ENCODE results near the gene KIFAP3. TPM values are rescaled to one million over a fixed set of nuclear protein-coding genes. Genes with fewer than 3 reads are reported as not detected.

The KIFAP3 gene
- total RNA-seq, 2 experiments from 2014 or later: 8.7 to 8.8 TPM

DNA sequence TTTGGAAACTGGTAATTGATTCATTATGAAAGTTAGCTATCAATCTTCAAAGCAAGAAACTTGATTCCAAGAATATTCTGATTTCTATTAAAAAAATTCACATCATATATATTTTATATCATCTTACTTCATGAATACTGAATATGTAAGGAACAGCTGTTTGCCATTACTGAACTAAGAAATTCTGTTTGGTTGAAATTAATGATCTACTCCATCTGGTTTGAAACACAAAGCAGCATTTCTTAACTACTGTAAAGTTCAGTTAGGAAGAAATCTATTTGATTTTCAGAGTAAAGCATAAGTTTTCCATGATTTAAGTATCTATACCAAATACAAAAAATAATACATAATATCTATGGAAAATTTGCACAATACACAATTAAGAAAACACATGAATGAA, 114.8 kb downstream of the KIFAP3 start:
- H3K4me1 Mint-ChIP-seq (ENCODE audit: low read depth): no peaks in the 10 kb centered on the region

DNA sequence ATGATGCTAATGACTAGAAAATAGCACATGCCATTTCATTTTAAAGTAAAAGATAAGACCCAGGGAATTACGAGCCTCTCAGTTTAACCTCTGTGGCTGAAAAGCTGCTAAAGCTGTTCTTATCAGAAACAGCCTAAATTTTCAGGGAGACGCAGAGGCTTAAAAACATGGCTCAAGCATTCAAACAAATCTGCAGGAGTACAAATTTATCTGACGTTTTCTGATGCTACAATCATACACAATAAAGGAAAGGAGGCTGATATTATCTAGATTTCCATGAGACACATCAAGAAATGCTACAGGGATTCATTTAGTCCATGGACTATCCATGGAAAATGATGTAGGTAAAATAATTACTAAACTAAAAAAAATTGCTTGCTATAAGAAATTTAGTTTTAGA, 115.5 kb downstream of the KIFAP3 start:
- no peaks in the 10 kb centered on the region for H3K4me1 Mint-ChIP-seq (ENCODE audit: low read depth)
- intact Hi-C loops (cut with micrococcal nuclease): no loop called here
- CTCF ChIA-PET: no interaction called here

More for the DNA sequence above, 114.8 kb downstream of the KIFAP3 start:
- Mint-ChIP-seq H3K9me3 (no peaks in the 10 kb centered on the region), H3K27ac (no peak overlapping the region), H3K4me3 (no peak overlapping the region), H3K27me3 (ENCODE audit: low read depth) (no peaks in the 10 kb centered on the region), H3K36me3 (ENCODE audit: low read depth) (no peaks in the 10 kb centered on the region)
- CTCF ChIA-PET: no interaction called here
- no peak for DNase-seq
- intact Hi-C loops (cut with micrococcal nuclease): no loop called here

GRCh38 chr1:169957884-169958283, 116.6 kb downstream of the KIFAP3 start:
- CTCF ChIA-PET: interaction anchor here (0.5 to 1.0 kb wide), 2 partner anchors 28 to 412 kb away, joined by 3 read pairs; no protein-coding TSS in a partner anchor
- no peak for DNase-seq
- no peaks in the 10 kb centered on the region for H3K9me3 Mint-ChIP-seq
- no peak overlapping the region for H3K27ac Mint-ChIP-seq
- no peak overlapping the region for H3K4me3 Mint-ChIP-seq
- H3K4me1 Mint-ChIP-seq (ENCODE audit: low read depth): no peaks in the 10 kb centered on the region
- peaks cover 2% of the 10 kb centered on the region for H3K36me3 Mint-ChIP-seq (ENCODE audit: low read depth)
- intact Hi-C loops (cut with micrococcal nuclease): no loop called here
- no peaks in the 10 kb centered on the region for H3K27me3 Mint-ChIP-seq (ENCODE audit: low read depth)

More for the DNA sequence above, 115.5 kb downstream of the KIFAP3 start:
- H3K4me3 Mint-ChIP-seq: no peak overlapping the region
- no peak overlapping the region for H3K27ac Mint-ChIP-seq
- no peaks in the 10 kb centered on the region for H3K9me3 Mint-ChIP-seq
- DNase-seq: no peak
- H3K36me3 Mint-ChIP-seq (ENCODE audit: low read depth): peaks cover 2% of the 10 kb centered on the region
- no peaks in the 10 kb centered on the region for H3K27me3 Mint-ChIP-seq (ENCODE audit: low read depth)

GRCh38 chr1:169951108-169951507, 123.4 kb downstream of the KIFAP3 start:
- DNase-seq: no peak
- CTCF ChIA-PET: no interaction called here

GRCh38 chr1:169949139-169949538, 125.4 kb downstream of the KIFAP3 start:
- Mint-ChIP-seq H3K9me3 (no peaks in the 10 kb centered on the region), H3K4me1 (ENCODE audit: low read depth) (no peaks in the 10 kb centered on the region), H3K27ac (no peak overlapping the region), H3K36me3 (ENCODE audit: low read depth) (peaks cover under 1% of the 10 kb centered on the region), H3K4me3 (no peak overlapping the region), H3K27me3 (ENCODE audit: low read depth) (no peaks in the 10 kb centered on the region)
- DNase-seq: no peak
- CTCF ChIA-PET: no interaction called here
- intact Hi-C loops (cut with micrococcal nuclease): no loop called here

More at GRCh38 chr1:169951108-169951507, 123.4 kb downstream of the KIFAP3 start:
- Mint-ChIP-seq H3K9me3 (no peaks in the 10 kb centered on the region), H3K4me3 (no peak overlapping the region), H3K36me3 (ENCODE audit: low read depth) (peaks cover 2% of the 10 kb centered on the region), H3K27ac (no peak overlapping the region), H3K27me3 (ENCODE audit: low read depth) (no peaks in the 10 kb centered on the region), H3K4me1 (ENCODE audit: low read depth) (no peaks in the 10 kb centered on the region)
- intact Hi-C loops (cut with micrococcal nuclease): no loop called here

GRCh38 chr1:169946206-169946605, 128.3 kb downstream of the KIFAP3 start:
- Mint-ChIP-seq H3K27me3 (ENCODE audit: low read depth) (no peaks in the 10 kb centered on the region), H3K27ac (no peak overlapping the region), H3K36me3 (ENCODE audit: low read depth) (no peaks in the 10 kb centered on the region), H3K4me1 (ENCODE audit: low read depth) (no peaks in the 10 kb centered on the region), H3K9me3 (no peaks in the 10 kb centered on the region), H3K4me3 (no peak overlapping the region)
- intact Hi-C loops (cut with micrococcal nuclease): no loop called here
- no peak for DNase-seq
- CTCF ChIA-PET: no interaction called here

- no peaks in the 10 kb centered on the region for H3K36me3 Mint-ChIP-seq (ENCODE audit: low read depth)
- no peaks in the 10 kb centered on the region for H3K9me3 Mint-ChIP-seq
- CTCF ChIA-PET: no interaction called here
- no peak overlapping the region for H3K4me3 Mint-ChIP-seq
- H3K4me1 Mint-ChIP-seq (ENCODE audit: low read depth): no peaks in the 10 kb centered on the region
- DNase-seq: no peak
- no peak overlapping the region for H3K27ac Mint-ChIP-seq
- intact Hi-C loops (cut with micrococcal nuclease): no loop called here
- H3K27me3 Mint-ChIP-seq (ENCODE audit: low read depth): no peaks in the 10 kb centered on the region
These were observed 129.3 kb downstream of the KIFAP3 start for GRCh38 chr1:169945181-169945580.

GRCh38 chr1:169944621-169945020, 129.9 kb downstream of the KIFAP3 start:
- Mint-ChIP-seq H3K27ac (no peak overlapping the region), H3K36me3 (ENCODE audit: low read depth) (no peaks in the 10 kb centered on the region), H3K4me1 (ENCODE audit: low read depth) (no peaks in the 10 kb centered on the region), H3K27me3 (ENCODE audit: low read depth) (no peaks in the 10 kb centered on the region), H3K9me3 (no peaks in the 10 kb centered on the region), H3K4me3 (no peak overlapping the region)
- no peak for DNase-seq
- intact Hi-C loops (cut with micrococcal nuclease): no loop called here
- CTCF ChIA-PET: interaction anchor here (0.6 kb wide), 1 partner anchor 908 kb away, joined by 3 read pairs; no protein-coding TSS in a partner anchor

GRCh38 chr1:169943963-169944526, 130.4 kb downstream of the KIFAP3 start:
- H3K27ac Mint-ChIP-seq: no peak overlapping the region
- DNase-seq: no peak
- H3K27me3 Mint-ChIP-seq (ENCODE audit: low read depth): no peaks in the 10 kb centered on the region
- H3K36me3 Mint-ChIP-seq (ENCODE audit: low read depth): no peaks in the 10 kb centered on the region
- intact Hi-C loops (cut with micrococcal nuclease): no loop called here
- CTCF ChIA-PET: interaction anchor here (0.6 kb wide), 1 partner anchor 908 kb away, joined by 3 read pairs; no protein-coding TSS in a partner anchor
- no peaks in the 10 kb centered on the region for H3K4me1 Mint-ChIP-seq (ENCODE audit: low read depth)
- no peaks in the 10 kb centered on the region for H3K9me3 Mint-ChIP-seq
- no peak overlapping the region for H3K4me3 Mint-ChIP-seq

DNA sequence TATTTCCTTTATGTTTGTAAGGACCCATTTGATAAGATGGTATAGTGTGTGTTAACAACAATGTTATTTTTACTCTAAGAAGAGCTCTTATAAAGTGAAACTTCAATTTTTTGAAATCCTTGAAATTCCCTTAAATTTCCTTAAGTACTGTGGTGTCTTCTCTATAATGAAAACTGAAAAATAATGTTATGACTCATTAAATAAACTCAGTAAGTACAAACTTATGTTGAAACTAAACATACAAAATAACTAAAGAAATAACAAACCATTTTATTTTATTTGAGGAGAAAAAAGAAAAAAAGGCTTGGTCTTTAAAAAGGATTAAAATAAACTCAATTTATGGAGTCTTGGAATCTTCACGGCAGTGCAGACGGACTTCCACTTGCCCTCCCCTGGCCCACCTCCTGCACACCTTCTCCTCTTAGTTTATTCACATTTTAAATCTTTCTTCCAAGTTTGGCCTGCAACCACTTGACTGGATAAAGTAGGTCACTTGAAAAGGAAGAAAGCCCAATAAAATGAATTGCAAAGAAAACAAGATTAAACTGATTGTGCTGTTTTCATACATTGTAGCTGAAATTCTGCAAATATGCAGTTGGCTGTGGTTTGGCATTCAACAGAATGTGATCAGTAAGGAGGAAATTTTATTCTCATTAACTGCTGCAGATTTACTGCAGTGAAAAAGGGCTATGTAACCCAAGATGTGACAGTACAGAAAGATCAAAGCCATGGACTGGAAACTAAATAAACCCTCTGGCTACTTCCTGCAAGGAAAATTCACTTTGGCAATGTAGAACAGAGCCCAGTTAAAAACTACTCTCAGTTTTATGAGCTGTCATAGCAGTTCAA, 132.3 kb downstream of the KIFAP3 start:
- Mint-ChIP-seq H3K27ac (no peak overlapping the region), H3K27me3 (ENCODE audit: low read depth) (no peaks in the 10 kb centered on the region), H3K4me1 (ENCODE audit: low read depth) (no peaks in the 10 kb centered on the region), H3K9me3 (no peaks in the 10 kb centered on the region), H3K4me3 (no peak overlapping the region), H3K36me3 (ENCODE audit: low read depth) (no peaks in the 10 kb centered on the region)
- intact Hi-C loops (cut with micrococcal nuclease): no loop called here
- no peak for DNase-seq
- CTCF ChIA-PET: no interaction called here

GRCh38 chr1:169933984-169934725, 140.3 kb downstream of the KIFAP3 start:
- Mint-ChIP-seq H3K36me3 (ENCODE audit: low read depth) (no peaks in the 10 kb centered on the region), H3K27ac (no peak overlapping the region), H3K27me3 (ENCODE audit: low read depth) (no peaks in the 10 kb centered on the region), H3K4me3 (no peak overlapping the region), H3K4me1 (ENCODE audit: low read depth) (no peaks in the 10 kb centered on the region), H3K9me3 (no peaks in the 10 kb centered on the region)
- DNase-seq: no peak
- CTCF ChIA-PET: no interaction called here
- intact Hi-C loops (cut with micrococcal nuclease): no loop called here

- H3K27me3 Mint-ChIP-seq (ENCODE audit: low read depth): no peaks in the 10 kb centered on the region
- intact Hi-C loops (cut with micrococcal nuclease): no loop called here
- no peak for DNase-seq
- no peaks in the 10 kb centered on the region for H3K4me1 Mint-ChIP-seq (ENCODE audit: low read depth)
- H3K4me3 Mint-ChIP-seq: no peak overlapping the region
- H3K27ac Mint-ChIP-seq: no peak overlapping the region
- H3K9me3 Mint-ChIP-seq: no peaks in the 10 kb centered on the region
- H3K36me3 Mint-ChIP-seq (ENCODE audit: low read depth): no peaks in the 10 kb centered on the region
- CTCF ChIA-PET: no interaction called here
These were observed 142.7 kb downstream of the KIFAP3 start for GRCh38 chr1:169931795-169932231.

All from activated naive CD4-positive, alpha-beta T cell treated with anti-CD3 and anti-CD28 coated beads for 36 hours (primary cell).